AG04449 (cell line): ENCODE measurements around the gene TMEM234.
A peak's percentile ranks its signal among the peaks of the same experiment; 100 is the strongest.

Source experiments
- CTCF ChIA-PET: fragments of 350-600 bp; formaldehyde crosslinking; extraction: SDS; loops from one replicate; lab custom pipeline; 2021; ENCODE audit warnings: antibody characterized with exemption; lab: Yijun Ruan, JAX
- POLR2A ChIA-PET: fragments of 400-600, 350-600 bp; formaldehyde crosslinking; extraction: SDS; loops from one replicate; lab custom pipeline; 2020; ENCODE audit warnings: antibody characterized with exemption, inconsistent platforms; lab: Yijun Ruan, JAX
- DNase-seq: peaks from one replicate; pipeline ENCODE4 v3.0.0-alpha.2; 2010; ENCODE audit warnings: low read depth, low spot score
- H3K4me3 ChIP-seq: 2 replicates; pipeline ENCODE4 v1.5.1; 2011; ENCODE audit warnings: low read depth, mild to moderate bottlenecking, control low read depth, low read length
- CTCF ChIP-seq: IDR thresholded peaks from one replicate; pipeline ENCODE4 v1.5.1; 2011; ENCODE audit warnings: mild to moderate bottlenecking, moderate library complexity, low read length, control low read depth, inconsistent platforms; ENCODE audit not compliant: insufficient read depth; ENCODE audit errors: missing control alignments

The TMEM234 gene

GRCh38 chr1:32220746-32221580 is 1.2 kb downstream of the TMEM234 start:
- peak overlapping the region; percentile 92 for H3K4me3 ChIP-seq
- no peak for DNase-seq
- no peak for TF ChIP-seq CTCF
- ChIA-PET POLR2A (interaction anchor here (0.6 to 1.8 kb wide), 2 partner anchors 115 to 187 kb away, joined by 4 to 6 read pairs; partner anchors contain the start of gene MARCKSL1), CTCF (interaction anchor here (0.8 to 1.1 kb wide), 3 partner anchors 27 to 132 kb away, joined by 3 to 5 read pairs (median 3); no protein-coding TSS in a partner anchor)

- ChIA-PET POLR2A (interaction anchor here (1.0 kb wide), 1 partner anchor 117 kb away, joined by 3 read pairs; the partner anchor contains the start of gene MARCKSL1), CTCF (interaction anchor here (1.2 to 1.5 kb wide), 5 partner anchors 11 to 117 kb away, joined by 3 to 6 read pairs (median 3); partner anchors contain the start of genes DCDC2B and MARCKSL1)
- TF ChIP-seq CTCF = no peak
- no peak overlapping the region for H3K4me3 ChIP-seq
- no peak for DNase-seq
These were observed 3.1 kb downstream of the TMEM234 start for GRCh38 chr1:32219022-32219421.

- ChIA-PET POLR2A (interaction anchor here (0.9 to 2.1 kb wide), 3 partner anchors 11 to 119 kb away, joined by 3 to 22 read pairs (median 6); partner anchors contain the start of genes CCDC28B, IQCC and MARCKSL1), CTCF (interaction anchor here (0.8 to 8.0 kb wide), 35 partner anchors 10 to 198 kb away, joined by 3 to 103 read pairs (median 9); partner anchors contain the start of genes BSDC1, CCDC28B, FAM167B and FAM229A)
- TF ChIP-seq CTCF = no peak
- H3K4me3 ChIP-seq = no peak overlapping the region
- no peak for DNase-seq
These were observed 5.6 kb downstream of the TMEM234 start for GRCh38 chr1:32216566-32216965.

- ChIA-PET CTCF (interaction anchor here (0.8 to 8.0 kb wide), 53 partner anchors 9 to 199 kb away, joined by 3 to 103 read pairs (median 6); partner anchors contain the start of genes BSDC1, CCDC28B, FAM167B and FAM229A), POLR2A (interaction anchor here (0.7 to 2.1 kb wide), 4 partner anchors 11 to 120 kb away, joined by 3 to 22 read pairs (median 4); partner anchors contain the start of genes CCDC28B, IQCC and MARCKSL1)
- DNase-seq = no peak
- peak; percentile 86 for TF ChIP-seq CTCF
- H3K4me3 ChIP-seq = no peak overlapping the region
These were observed 6.3 kb downstream of the TMEM234 start for GRCh38 chr1:32215629-32216480.

- ChIA-PET CTCF (interaction anchor here (1.1 to 1.6 kb wide), 2 partner anchors 10 to 144 kb away, joined by 3 to 6 read pairs; no protein-coding TSS in a partner anchor), POLR2A (interaction anchor here (1.5 kb wide), 1 partner anchor 143 kb away, joined by 4 read pairs; no protein-coding TSS in a partner anchor)
- H3K4me3 ChIP-seq = no peak within 1 kb of the TSS
- TF ChIP-seq CTCF = no peak
- DNase-seq = no peak
These were observed 13.2 kb downstream of the TMEM234 start, which contains the start of gene DCDC2B for GRCh38 chr1:32208891-32209328. TSS of gene DCDC2B (plus strand) at chr1:32209089. CDS start at chr1:32209094, 5 bp downstream.
